HAP-1 (cell line): ENCODE data around the gene ATP2B3.

Experiments
- DNase-seq, 2 experiments: peaks; one replicate each; pipeline ENCODE4 v3.0.0-alpha.2; 2016 to 2020; ENCODE audit warnings: low spot score in 2 of 2
- H3K27me3 ChIP-seq: fragments of 250-450 bp; sonication (Bioruptor Pico); 2 replicates; pipeline ENCODE4 v1.5.1; 2020; ENCODE audit warnings: low read depth, mild to moderate bottlenecking, moderate library complexity
- H3K36me3 ChIP-seq: fragments of 250-450 bp; sonication (Bioruptor Pico); replicated peaks from 2 replicates; pipeline ENCODE4 v1.5.1; 2020; ENCODE audit warnings: mild to moderate bottlenecking
- H3K4me1 ChIP-seq: fragments of 250-450 bp; sonication (Bioruptor Pico); 2 replicates; pipeline ENCODE4 v1.5.1; 2020; ENCODE audit warnings: mild to moderate bottlenecking
- H3K4me3 ChIP-seq: fragments of 250-450 bp; sonication (Bioruptor Pico); 2 replicates; pipeline ENCODE4 v1.5.1; 2020; ENCODE audit warnings: mild to moderate bottlenecking, moderate library complexity
- H3K9me3 ChIP-seq: fragments of 250-450 bp; sonication (Bioruptor Pico); 2 replicates; pipeline ENCODE4 v1.5.1; 2020; ENCODE audit warnings: mild to moderate bottlenecking, moderate library complexity
- in situ Hi-C: fragments of 300-500 bp; cut with MboI; formaldehyde crosslinking; loops from 3 replicates; pipeline ENCODE4 v1.14.3; 2020; ENCODE audit warnings: low sequenced_read_pairs, inconsistent platforms, mixed read lengths

The ATP2B3 gene

DNA sequence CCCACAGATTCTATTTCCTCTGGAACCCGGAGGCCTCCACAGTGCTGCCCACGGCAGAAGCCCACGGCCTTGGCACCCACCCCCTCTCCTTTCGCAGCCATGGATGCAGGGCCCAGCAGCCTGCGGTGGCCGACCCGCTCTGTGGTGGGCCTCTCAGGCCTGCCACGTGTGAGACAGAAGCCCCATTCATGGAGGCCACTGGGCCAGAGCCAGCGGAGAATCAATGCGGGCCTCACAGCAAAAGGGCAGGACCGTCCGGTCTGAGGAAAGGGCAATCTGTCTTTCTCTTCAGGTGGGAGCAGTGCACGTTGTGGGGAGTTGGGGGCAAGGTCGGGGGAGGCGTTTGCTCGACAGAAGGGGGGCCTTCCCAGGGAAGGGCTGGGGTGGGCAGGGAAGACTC lies 38.7 kb upstream of the ATP2B3 start:
- H3K9me3 ChIP-seq, result no peaks in the 10 kb centered on the region
- no peaks in the 10 kb centered on the region for H3K36me3 ChIP-seq
- H3K4me3 ChIP-seq, result no peak overlapping the region
- DNase-seq, result no peak
- H3K27me3 ChIP-seq, result no peaks in the 10 kb centered on the region
- in situ Hi-C loops, result no loop called here
- H3K4me1 ChIP-seq, result no peaks in the 10 kb centered on the region

DNA sequence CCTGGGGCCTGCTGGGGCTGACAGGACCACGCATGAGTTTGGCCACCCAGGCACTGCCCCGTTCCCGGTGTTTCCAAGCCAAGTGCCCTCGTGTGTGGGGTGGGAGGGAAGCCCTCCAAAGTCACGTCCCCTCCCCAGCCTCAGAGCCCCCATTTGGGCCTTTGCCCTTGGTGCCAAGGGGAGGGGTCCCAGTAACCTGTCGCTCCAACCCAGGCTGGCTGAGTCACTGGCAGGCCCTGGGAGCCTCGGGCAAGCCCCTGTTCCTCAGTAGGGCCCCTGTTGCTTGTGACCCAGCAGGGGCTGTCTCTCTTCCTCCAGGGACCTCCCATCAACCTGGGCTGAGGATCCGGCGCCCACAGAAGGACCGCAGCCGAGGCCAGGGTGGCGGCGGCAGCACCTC lies 36.4 kb upstream of the ATP2B3 start:
- no peak for DNase-seq
- no peak overlapping the region for H3K4me3 ChIP-seq
- no peaks in the 10 kb centered on the region for H3K9me3 ChIP-seq
- no peaks in the 10 kb centered on the region for H3K4me1 ChIP-seq
- no peaks in the 10 kb centered on the region for H3K36me3 ChIP-seq
- no peaks in the 10 kb centered on the region for H3K27me3 ChIP-seq
- in situ Hi-C loops, result no loop called here

DNA sequence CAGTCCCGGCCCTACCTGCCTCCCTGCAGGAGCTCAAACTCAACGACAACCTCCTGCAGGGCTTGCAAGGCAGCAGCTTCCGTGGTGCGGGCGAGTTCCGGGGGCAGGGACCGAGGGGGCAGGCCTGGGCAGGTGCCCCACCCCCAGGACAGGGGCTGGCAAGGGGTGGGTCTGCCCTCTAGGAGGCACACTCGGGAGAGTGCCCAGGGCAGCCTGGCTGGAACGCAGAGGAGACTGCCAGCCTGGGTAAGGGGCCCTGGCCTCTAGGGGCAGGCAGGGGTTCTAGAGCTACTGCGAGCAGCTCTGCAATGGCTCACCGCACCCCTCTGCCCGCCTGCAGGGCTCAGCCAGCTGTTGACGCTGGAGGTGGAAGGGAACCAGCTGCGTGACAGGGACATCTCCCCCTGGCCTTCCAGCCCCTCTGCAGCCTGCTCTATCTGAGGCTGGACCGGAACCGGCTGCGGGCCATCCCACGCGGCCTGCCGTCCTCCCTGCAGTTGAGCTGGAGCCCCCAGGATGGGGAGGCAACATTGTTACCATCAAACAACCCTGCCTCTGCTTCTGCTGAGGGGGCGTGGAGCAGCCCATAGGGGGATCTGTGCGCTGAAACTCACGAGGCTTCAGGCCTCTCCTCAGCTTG lies 34.9 kb upstream of the ATP2B3 start:
- DNase-seq, result no peak
- no peaks in the 10 kb centered on the region for H3K36me3 ChIP-seq
- H3K27me3 ChIP-seq, result no peaks in the 10 kb centered on the region
- no peak overlapping the region for H3K4me3 ChIP-seq
- in situ Hi-C loops, result no loop called here
- no peaks in the 10 kb centered on the region for H3K4me1 ChIP-seq
- no peaks in the 10 kb centered on the region for H3K9me3 ChIP-seq

DNA sequence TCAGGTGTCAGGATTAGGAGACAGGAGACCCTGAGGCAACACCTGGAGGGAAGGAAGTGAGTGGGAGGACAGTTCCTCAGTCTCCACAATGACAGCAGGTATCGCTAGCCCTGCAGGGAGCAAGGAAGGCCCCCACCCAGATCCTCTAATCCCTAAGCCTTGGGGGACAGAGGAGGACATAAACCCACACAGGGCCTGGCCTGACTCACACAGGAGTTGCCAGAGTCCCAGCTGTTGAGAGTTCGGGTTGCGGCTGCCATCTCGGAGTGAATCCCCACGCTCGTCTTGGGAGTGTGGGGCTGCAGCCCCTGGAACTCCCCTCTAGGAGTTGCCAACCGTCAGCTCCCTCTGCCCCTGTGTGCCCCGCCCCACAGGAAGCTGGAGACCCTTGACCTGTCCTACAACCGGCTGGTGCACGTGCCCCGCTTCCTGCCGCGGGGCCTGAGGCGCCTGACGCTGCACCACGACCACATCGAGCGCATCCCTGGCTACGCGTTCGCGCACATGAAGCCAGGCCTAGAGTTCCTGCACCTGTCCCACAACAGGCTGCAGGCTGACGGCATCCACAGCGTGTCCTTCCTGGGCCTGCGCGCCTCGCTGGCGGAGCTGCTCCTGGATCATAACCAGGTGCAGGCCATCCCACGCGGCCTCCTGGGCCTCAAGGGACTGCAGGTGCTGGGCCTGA lies 31.9 kb upstream of the ATP2B3 start:
- Histone ChIP-seq H3K27me3 (no peaks in the 10 kb centered on the region), H3K9me3 (no peaks in the 10 kb centered on the region), H3K4me3 (no peak overlapping the region), H3K36me3 (no peaks in the 10 kb centered on the region), H3K4me1 (no peaks in the 10 kb centered on the region)
- DNase-seq, result no peak
- in situ Hi-C loops, result no loop called here

DNA sequence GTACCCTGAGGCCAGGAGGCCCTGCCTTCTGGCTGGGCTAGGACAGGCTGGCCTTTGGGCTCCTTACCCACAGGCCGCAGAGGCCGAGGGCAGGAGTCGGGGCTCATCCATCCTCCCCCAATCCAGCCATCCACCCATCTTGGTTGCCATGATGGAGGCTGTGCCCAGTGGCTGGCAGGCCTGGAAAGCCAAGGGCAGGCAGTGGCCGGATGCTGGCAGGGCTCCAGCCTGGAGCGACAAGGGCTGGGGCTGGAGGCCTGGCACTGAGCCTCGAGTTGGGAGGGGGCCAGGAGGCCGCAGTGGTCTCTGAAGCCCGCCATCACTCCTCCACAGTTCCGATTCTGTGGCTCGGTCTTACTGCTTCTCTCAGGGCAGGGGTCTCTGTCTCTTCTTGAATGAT lies 31.3 kb upstream of the ATP2B3 start:
- no peak overlapping the region for H3K4me3 ChIP-seq
- in situ Hi-C loops, result no loop called here
- H3K27me3 ChIP-seq, result no peaks in the 10 kb centered on the region
- no peak for DNase-seq
- H3K4me1 ChIP-seq, result no peaks in the 10 kb centered on the region
- no peaks in the 10 kb centered on the region for H3K9me3 ChIP-seq
- H3K36me3 ChIP-seq, result no peaks in the 10 kb centered on the region

DNA sequence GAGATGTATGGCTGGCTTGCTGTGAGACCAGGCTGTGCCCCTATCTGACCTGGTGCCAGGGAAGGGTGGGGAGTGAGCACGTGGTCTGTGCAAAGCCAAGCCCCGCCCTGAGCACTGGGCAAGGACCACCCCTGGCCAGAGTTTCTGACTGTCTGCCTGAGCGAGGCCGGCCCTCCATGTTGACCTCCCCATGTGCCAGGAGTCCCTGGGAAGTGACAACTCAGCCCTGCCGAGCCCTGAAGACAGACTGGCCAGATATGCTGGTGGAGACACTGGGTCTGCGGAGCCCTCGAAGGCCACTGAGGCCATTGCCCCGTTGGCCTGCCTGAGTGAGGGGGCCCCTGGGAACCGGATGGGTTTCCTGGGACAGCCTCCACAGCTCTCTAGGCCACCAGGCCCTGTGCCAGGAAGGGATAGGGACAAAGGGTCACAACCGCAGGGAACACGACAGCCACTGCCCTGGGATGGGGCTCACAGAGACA lies 29.8 kb upstream of the ATP2B3 start:
- no peaks in the 10 kb centered on the region for H3K9me3 ChIP-seq
- DNase-seq, result no peak
- no peak overlapping the region for H3K4me3 ChIP-seq
- H3K36me3 ChIP-seq, result no peaks in the 10 kb centered on the region
- no peaks in the 10 kb centered on the region for H3K27me3 ChIP-seq
- no peaks in the 10 kb centered on the region for H3K4me1 ChIP-seq
- in situ Hi-C loops, result no loop called here

DNA sequence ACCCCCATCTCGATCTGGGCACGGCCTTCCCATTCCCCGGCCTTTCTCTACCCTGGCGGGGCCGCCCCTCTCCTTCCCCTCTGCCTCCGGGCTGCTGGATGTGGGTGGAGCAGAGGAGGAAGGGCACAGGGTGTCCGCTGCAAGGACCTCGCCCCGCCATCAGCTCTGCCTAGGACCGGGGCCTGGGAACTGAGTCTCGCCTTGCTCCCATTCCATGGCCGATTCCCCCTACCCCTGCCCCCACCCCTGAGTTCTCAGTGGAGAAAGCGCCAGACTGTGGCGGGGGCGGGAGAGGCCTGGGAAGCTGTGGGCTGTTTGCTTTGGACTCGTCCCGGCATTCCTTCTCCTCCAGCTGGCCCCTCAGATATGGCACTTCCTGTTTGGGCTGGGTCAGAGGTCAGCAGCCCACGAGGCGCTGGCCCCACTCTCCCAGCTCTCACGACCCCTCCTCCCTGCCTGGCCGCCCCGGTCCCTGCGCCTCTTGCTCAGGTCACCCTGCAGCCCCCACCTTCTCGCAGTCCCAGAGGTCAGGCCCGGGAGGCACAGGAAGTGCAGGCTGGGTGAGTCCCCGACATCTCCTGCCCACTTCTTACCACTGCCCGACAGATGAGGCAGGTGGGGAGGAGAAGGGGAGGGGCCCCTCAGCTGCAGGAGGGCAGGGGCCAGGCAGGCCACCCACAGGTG lies 29.1 kb upstream of the ATP2B3 start:
- H3K36me3 ChIP-seq, result no peaks in the 10 kb centered on the region
- no peak for DNase-seq
- no peaks in the 10 kb centered on the region for H3K4me1 ChIP-seq
- in situ Hi-C loops, result no loop called here
- no peak overlapping the region for H3K4me3 ChIP-seq
- H3K9me3 ChIP-seq, result no peaks in the 10 kb centered on the region
- no peaks in the 10 kb centered on the region for H3K27me3 ChIP-seq

DNA sequence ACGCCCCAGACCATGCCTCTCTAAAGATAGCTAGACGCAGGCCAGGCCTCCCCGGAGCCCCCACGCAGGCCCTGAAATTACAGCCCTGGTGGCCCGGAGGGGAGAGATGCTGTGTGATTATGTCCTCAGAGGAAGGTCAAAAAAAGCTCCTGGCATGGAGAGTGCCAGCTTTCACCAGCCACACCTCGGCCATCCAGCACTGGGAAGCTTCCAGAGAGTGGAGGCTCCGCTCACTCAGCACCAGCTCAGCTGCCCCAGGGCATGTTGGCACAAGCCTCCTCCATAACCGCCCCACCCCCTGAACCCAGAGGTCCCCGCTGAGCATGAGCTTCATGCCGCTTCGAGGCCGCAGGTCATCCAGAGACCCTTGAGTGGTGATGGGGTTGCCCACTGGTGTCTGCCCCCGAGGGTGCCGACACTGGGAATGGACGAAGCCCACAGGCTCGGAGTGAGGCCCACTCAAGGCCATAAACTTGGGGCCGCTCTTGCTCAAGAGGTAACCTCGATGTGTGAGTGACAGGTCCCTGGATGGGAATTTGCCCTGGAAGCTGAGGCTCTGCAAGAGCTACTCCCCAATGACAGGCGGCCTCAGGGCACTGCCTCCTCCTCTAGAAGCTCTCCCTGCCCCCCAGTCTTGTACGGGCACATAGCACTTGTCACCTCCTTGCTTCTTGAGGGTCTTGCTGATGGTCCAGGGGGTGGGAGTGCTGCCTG lies 27.1 kb upstream of the ATP2B3 start:
- H3K9me3 ChIP-seq, result no peaks in the 10 kb centered on the region
- H3K4me1 ChIP-seq, result no peaks in the 10 kb centered on the region
- in situ Hi-C loops, result no loop called here
- DNase-seq, result no peak
- H3K27me3 ChIP-seq, result no peaks in the 10 kb centered on the region
- H3K36me3 ChIP-seq, result no peaks in the 10 kb centered on the region
- no peak overlapping the region for H3K4me3 ChIP-seq

DNA sequence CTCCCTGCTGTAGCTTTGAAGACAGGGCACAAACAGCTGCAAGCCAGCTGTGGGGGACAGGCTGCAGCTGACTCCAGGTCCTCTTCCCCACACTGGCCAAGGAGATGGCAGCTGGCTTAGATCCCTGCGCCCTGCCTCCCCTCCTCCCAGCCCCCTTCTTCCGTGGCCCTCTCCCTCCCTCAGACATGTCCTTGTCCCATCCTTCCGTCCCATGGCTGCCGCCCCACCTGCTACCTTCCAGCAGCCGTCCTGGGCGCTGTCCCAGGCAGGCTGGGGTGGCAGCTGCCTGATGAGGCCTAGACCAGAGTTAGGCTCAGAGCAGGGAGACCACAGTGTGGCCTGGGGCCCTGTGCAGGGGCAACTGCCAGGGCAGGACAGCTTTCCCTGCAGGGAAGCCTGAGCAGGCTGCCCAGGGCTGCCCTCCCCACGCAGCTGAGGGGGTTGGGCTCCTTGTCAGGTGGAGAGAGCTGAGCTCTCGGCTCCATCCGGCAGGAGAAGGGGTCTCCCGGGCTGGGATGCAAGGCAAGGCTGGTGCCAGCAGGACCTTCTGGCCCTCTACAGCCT lies 26.0 kb upstream of the ATP2B3 start:
- Histone ChIP-seq H3K27me3 (no peaks in the 10 kb centered on the region), H3K9me3 (no peaks in the 10 kb centered on the region), H3K4me3 (no peak overlapping the region), H3K4me1 (no peaks in the 10 kb centered on the region), H3K36me3 (no peaks in the 10 kb centered on the region)
- in situ Hi-C loops, result no loop called here
- no peak for DNase-seq

DNA sequence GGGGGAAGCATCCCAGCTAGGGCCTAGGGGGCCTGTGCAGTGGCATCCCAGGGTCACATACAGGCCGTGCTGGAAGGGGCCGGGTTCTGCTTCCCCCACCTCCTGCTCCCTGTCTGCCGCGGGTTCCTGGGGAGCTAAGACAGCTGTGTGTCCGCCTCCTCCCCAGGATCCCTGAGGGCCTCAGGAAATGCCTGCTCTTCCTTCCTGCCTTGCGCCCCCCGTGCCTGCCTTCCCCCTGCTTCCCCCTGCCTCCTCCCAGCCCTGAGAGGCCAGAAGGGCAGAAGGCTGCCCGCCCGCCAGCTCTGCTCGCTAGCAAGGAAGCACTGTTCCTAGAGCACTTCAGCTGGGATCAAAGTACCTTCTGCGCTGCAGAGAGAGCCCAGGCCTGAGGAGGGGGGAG lies 25.5 kb upstream of the ATP2B3 start:
- Histone ChIP-seq H3K4me1 (no peaks in the 10 kb centered on the region), H3K4me3 (no peak overlapping the region), H3K9me3 (no peaks in the 10 kb centered on the region), H3K36me3 (no peaks in the 10 kb centered on the region), H3K27me3 (no peaks in the 10 kb centered on the region)
- no peak for DNase-seq
- in situ Hi-C loops, result no loop called here

DNA sequence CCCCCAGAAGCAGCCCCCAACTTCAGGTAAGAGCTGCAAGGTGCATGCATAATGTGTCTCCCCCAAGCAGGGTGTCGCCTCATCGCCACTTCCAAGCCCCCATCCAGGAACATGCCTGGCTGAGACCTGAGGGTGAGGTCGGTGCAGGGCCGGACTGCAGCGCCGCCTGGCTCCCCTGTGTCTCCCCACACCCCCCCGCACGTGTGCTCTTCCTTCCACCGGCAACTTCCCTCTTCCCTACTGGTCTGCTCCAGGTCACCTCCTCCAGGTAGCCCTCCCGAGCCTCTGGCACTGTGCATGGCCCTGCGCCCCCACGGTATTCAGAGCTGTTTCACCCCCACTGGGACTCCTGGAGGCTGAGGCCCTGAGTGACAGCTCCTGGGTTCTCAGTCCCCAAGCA lies 24.9 kb upstream of the ATP2B3 start:
- Histone ChIP-seq H3K9me3 (no peaks in the 10 kb centered on the region), H3K36me3 (no peaks in the 10 kb centered on the region), H3K4me3 (no peak overlapping the region), H3K27me3 (no peaks in the 10 kb centered on the region), H3K4me1 (no peaks in the 10 kb centered on the region)
- no peak for DNase-seq
- in situ Hi-C loops, result no loop called here

DNA sequence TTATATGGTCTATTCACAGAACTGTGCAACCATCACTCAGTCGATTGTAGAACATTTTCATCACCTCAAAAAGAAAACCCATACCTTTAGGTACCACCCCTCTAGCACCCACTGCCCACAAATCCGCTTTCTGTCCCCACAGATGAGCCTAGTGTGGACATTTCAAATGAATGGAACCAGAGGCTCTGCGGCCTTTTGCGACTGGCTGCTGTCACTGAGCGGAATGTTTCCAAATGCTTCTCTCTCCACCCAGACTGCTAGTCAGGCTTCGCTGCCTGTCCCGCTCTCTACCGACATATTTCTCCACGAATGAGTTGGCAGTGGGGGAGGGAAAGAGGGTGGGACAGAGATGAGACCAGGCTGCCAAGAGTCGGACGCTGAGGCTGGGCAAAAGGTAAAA lies 24.4 kb upstream of the ATP2B3 start:
- no peak for DNase-seq
- H3K4me3 ChIP-seq, result no peak overlapping the region
- H3K27me3 ChIP-seq, result no peaks in the 10 kb centered on the region
- H3K9me3 ChIP-seq, result no peaks in the 10 kb centered on the region
- in situ Hi-C loops, result no loop called here
- no peaks in the 10 kb centered on the region for H3K4me1 ChIP-seq
- no peaks in the 10 kb centered on the region for H3K36me3 ChIP-seq

DNA sequence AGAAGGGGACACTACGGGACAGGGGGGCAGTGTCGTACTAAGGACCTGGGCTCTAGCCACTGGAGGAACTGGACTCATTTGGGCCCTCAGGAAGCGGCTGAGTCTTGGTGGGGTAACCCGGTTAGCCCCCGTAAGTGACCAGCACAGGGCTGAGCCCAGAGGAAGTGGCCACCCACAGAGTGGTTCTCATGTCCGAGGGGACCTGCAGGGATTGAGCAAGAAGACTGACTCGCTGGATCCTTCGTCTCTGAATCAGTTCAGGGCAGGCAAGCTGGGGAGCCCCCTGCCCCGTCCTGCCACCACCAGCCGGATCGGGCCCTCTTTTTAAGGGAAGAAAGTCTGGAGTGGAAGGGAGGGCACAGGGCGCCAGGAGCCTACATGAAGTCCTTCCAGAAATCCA lies 23.4 kb upstream of the ATP2B3 start:
- no peaks in the 10 kb centered on the region for H3K36me3 ChIP-seq
- no peaks in the 10 kb centered on the region for H3K27me3 ChIP-seq
- in situ Hi-C loops, result no loop called here
- no peaks in the 10 kb centered on the region for H3K9me3 ChIP-seq
- no peaks in the 10 kb centered on the region for H3K4me1 ChIP-seq
- DNase-seq, result no peak
- no peak overlapping the region for H3K4me3 ChIP-seq
